HG03457 (cell line): ENCODE data around the gene AQP9.
"Not testable (repeated sequence)": the region's sequence is repeated elsewhere in the genome, so short reads cannot be mapped to it uniquely, and the experiment has no call there.

Source experiments
- ATAC-seq: cut with Tn5 transposase; IDR thresholded peaks from one replicate; pipeline ENCODE4 v1.9.1; 2021; ENCODE audit warnings: moderate number of reproducible peaks; ENCODE audit not compliant: unreplicated experiment

AQP9 gene

DNA sequence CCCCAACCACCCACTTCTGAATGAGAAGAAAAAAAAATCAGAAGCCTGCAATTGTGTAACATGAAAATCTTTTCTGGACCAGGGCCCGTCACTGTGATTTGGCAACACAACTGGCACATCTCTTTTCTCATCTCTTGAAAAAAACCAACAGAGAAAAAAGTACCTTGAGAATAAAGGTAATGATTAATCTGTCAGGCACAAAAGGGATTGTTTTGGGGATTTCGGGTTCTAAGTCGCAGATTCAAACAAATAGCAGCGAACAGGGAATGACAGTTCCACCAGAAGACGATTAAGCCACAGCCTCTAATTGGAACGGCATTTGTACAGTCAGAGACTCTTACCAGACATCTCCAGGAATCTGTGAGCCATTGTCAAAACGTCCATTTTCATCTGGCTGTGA, at the start of gene AQP9:
AQP9 (plus strand) TSS at position 276 of the 400 bp plus-strand sequence. CDS start 185 bp downstream, outside the sequence.
- ATAC-seq: no peak

GRCh38 chr15:58095415-58095814, 42.8 kb upstream of the AQP9 start:
- no peak for ATAC-seq

GRCh38 chr15:58096529-58097084, 41.6 kb upstream of the AQP9 start:
- ATAC-seq: no peak

- no peak for ATAC-seq
These were observed 34.7 kb upstream of the AQP9 start for GRCh38 chr15:58103482-58103881.

DNA sequence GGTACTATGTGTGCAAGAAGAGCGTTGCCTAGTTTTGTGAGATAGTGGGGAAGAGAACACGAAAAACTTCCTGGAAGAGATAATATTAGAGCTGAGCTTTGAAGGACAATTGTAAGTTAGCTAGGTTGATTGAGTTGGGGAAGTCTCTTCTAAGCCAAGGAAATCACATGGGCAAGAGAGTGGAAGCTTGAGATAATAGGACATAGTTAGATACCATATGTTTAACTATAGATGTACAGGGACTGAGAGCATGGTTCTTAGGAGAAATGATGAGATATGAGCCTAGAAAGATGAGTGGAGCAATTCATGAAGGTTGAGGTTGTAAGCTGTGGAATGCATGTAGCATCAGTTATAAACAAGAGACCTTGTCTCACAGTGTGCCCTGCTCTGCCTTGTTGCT, 30.1 kb upstream of the AQP9 start:
- no peak for ATAC-seq

- no peak for ATAC-seq
These were observed 28.8 kb upstream of the AQP9 start for GRCh38 chr15:58109419-58109818.

DNA sequence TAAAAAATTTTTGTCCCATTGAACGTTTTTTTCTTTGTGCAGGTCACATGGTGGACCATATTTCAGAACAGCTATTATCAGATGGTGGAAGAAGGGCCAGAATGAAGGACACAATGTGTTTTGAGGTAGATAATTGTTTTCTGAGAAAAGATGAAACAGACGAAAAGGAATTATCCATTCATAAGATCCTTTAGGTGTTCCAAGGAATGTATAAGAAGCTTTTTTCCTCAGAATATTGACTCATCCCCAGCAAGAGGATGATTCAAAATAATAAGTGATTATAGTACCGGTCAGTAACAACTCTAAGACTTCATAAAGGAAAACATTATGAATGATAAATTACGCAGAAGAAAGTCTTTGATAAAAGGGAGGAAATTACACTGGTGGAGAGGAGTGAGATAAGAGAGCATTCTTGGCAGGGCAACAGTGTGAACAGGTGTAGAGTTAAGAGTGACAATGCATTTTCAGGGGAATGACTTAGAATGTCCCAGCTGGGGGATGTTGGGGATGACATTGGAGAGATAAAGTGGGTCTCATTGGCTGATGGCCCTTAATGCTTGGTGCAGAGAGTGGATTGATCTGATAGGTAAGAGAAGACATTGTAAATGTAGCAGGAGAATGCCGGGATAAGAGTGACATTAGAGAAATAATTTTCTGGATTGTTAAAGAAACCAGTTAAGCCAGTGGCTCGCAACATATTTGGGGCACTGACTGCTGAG, 27.0 kb upstream of the AQP9 start:
- ATAC-seq: no peak

GRCh38 chr15:58111718-58112104, 26.5 kb upstream of the AQP9 start:
- no peak for ATAC-seq

DNA sequence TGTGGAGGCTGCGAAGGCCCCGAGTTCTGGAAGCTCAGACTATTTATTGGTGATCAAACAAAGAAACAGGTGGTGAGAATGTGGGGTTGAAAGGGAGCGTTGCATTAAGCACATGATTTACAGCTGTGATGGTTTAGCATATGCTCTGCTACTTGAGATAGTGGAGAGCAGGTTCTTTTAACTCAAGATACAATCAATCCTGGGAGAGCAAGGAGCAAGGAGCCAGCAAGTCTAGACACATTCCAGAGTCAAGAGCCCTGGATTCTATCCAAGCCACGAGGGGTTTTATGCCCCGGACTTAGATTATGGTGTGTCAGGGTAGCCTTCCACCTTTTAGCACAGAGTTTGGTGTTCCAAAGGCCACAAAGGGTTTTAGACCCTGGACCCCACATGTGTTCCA, 24.8 kb upstream of the AQP9 start:
- not testable (repeated sequence) for ATAC-seq

DNA sequence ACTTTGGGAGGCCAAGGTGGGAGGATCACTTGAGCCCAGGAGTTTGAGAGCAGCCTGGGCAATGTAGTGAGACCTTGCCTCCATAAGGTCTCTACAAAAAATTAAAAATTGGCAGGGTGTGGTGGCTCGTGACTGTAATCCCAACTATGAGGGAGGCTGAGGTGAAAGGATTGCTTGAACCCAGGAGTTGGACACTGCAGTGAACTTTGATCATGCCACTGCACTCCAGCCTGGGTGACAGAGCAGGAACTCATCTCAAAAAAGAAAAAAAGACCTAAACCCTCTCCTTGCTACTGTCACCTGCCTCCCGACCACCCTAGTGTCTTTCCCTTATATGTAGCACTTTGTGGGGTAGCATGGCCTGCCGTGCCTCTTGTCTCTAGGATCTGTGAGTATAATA, 23.8 kb upstream of the AQP9 start:
- no peak for ATAC-seq

DNA sequence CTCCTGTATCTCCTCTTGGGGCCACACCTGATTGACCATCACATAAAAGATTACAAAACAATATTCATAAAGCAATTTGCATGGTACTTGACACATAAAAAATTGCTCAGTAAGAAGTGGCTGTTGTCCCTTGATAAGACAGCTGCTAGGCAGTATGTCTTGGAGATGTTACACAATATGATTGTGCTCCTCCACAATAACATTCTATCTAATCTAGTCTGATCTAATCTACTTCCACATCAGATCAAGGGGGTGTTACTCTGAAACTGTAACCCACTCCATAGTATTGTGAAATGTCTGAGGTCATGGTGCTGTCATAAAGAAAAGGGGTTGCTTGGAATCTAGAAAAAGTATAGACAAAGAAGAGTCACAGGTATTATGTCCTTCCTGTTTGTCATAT, 23.4 kb upstream of the AQP9 start:
- ATAC-seq: no peak

DNA sequence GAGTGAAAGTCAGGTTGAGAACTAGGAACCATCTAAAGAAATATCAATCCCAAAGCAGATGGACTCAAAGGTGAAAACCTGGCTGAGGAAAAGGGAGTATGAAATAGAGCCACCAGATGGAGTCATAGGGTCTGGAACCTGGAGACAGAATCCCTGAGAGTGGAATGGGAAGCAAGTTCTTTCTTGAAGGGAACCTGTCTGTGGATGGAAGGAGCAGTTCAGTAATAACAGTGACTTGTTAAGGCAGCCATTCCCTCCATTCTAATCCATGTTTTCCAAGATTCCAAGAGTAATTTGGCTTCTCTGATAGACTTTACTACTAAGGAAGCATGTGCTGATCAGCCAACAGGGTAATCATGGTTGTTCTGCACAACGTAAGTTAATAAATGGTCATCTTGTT, 22.5 kb upstream of the AQP9 start:
- ATAC-seq: no peak

GRCh38 chr15:58117619-58118018, 20.6 kb upstream of the AQP9 start:
- no peak for ATAC-seq

- ATAC-seq: no peak
These were observed 19.9 kb upstream of the AQP9 start for GRCh38 chr15:58118272-58118671.

DNA sequence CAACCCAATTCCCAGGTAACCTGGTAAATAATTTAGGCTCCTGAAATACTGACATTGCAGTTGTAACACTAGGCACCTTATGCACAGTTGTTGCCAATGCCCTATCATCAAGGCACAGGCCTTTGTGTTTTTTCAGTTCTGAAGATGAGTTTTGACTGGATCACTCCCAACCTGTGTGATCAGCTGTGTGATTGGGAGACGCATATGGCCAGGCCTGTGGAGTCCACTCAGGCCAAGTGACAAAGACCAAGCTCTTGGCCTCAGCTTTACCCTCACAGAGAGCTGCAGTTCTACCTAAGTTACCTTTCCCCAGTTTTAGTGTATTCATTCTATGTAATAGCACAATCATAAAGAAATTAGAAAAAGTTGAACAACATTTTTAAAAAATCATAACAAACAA, 19.2 kb upstream of the AQP9 start:
- ATAC-seq: no peak

DNA sequence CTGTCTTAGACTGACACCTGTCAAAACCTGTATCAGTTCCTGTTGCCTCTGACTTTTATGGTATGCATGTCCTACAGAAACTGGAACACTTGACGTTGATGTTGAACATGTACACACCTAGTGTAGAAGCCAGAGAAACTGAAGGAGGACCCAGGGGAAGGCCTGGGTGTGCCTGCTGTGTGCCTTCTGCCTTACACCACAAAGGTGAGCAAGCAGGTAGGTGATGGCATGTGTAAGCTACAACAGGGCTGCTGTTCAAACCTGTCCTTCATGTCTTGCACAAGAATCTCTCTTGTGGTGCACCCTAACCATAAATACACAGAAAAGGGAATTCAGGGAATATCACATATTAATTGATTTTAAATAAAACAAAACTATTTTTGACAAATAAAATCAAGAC, 13.6 kb upstream of the AQP9 start:
- ATAC-seq: no peak

- no peak for ATAC-seq
These were observed 12.8 kb upstream of the AQP9 start for GRCh38 chr15:58125333-58125732.

- no peak for ATAC-seq
These were observed 3.3 kb upstream of the AQP9 start for GRCh38 chr15:58134886-58135285.

- ATAC-seq: no peak
These were observed 2.5 kb upstream of the AQP9 start for GRCh38 chr15:58135511-58136174.

DNA sequence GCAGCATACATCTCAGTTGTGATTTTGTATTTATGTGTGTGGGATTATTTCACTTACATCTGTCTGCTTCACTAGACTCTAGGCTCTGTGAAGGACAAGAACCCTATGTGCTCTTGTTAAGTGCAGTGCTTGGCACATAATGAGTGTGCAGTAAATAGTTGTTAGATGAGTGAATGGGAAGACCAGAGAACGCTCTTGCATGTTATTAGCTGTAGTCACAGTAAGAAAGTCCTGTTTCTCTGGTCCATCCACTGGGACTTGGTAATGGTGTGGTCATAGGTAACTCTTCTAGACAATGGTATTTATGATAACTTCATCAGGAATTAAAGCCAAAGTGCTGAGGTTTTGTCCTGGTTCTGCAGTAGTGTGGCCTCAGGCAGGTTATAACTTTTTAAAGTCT, 1.4 kb upstream of the AQP9 start:
- ATAC-seq: no peak

- no peak for ATAC-seq
These were observed 495 bp upstream of the AQP9 start for GRCh38 chr15:58137686-58138085.

DNA sequence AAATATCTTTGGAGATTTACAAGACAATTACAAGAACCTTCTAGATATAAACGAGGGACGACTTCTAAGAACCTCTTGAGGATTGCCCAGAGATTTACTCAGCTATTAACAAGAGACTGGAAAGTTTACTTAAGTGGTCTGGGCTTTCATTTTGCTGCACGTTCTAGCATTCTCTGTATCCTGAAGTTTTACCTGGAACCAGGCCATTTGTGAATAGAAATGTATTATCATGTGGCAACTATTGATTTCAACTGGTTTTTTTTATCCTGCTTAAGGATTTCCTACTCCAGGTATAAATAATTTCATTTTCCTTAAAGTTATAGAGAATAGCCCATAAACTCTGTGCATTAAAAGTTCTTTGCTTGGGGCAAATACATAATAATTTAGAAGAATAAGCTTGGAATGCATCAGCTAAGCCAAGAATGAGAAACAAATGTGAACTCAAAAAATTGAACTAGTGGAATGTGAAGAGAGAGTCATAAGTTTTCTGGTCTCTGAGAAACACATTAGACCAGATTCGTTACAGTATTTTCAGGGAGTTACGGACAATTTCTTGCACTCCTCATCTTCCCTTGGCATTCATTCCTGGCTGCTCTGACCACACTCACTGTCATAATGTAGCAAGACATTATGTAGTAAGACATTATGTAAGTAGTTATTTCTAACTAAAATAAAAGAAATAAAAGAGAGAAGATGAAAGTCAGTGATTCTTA, 1.3 kb downstream of the AQP9 start:
- ATAC-seq: no peak
